Measurements from ENCODE around the gene APOB. TPM values are rescaled to one million over a fixed set of nuclear protein-coding genes. Genes with fewer than 3 reads are reported as not detected.

The APOB gene, protein sequence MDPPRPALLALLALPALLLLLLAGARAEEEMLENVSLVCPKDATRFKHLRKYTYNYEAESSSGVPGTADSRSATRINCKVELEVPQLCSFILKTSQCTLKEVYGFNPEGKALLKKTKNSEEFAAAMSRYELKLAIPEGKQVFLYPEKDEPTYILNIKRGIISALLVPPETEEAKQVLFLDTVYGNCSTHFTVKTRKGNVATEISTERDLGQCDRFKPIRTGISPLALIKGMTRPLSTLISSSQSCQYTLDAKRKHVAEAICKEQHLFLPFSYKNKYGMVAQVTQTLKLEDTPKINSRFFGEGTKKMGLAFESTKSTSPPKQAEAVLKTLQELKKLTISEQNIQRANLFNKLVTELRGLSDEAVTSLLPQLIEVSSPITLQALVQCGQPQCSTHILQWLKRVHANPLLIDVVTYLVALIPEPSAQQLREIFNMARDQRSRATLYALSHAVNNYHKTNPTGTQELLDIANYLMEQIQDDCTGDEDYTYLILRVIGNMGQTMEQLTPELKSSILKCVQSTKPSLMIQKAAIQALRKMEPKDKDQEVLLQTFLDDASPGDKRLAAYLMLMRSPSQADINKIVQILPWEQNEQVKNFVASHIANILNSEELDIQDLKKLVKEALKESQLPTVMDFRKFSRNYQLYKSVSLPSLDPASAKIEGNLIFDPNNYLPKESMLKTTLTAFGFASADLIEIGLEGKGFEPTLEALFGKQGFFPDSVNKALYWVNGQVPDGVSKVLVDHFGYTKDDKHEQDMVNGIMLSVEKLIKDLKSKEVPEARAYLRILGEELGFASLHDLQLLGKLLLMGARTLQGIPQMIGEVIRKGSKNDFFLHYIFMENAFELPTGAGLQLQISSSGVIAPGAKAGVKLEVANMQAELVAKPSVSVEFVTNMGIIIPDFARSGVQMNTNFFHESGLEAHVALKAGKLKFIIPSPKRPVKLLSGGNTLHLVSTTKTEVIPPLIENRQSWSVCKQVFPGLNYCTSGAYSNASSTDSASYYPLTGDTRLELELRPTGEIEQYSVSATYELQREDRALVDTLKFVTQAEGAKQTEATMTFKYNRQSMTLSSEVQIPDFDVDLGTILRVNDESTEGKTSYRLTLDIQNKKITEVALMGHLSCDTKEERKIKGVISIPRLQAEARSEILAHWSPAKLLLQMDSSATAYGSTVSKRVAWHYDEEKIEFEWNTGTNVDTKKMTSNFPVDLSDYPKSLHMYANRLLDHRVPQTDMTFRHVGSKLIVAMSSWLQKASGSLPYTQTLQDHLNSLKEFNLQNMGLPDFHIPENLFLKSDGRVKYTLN (N-terminal part only)
- not detected in 5 replicates for total RNA-seq (2022; extraction: Qiagen RNA extraction)

DNA sequence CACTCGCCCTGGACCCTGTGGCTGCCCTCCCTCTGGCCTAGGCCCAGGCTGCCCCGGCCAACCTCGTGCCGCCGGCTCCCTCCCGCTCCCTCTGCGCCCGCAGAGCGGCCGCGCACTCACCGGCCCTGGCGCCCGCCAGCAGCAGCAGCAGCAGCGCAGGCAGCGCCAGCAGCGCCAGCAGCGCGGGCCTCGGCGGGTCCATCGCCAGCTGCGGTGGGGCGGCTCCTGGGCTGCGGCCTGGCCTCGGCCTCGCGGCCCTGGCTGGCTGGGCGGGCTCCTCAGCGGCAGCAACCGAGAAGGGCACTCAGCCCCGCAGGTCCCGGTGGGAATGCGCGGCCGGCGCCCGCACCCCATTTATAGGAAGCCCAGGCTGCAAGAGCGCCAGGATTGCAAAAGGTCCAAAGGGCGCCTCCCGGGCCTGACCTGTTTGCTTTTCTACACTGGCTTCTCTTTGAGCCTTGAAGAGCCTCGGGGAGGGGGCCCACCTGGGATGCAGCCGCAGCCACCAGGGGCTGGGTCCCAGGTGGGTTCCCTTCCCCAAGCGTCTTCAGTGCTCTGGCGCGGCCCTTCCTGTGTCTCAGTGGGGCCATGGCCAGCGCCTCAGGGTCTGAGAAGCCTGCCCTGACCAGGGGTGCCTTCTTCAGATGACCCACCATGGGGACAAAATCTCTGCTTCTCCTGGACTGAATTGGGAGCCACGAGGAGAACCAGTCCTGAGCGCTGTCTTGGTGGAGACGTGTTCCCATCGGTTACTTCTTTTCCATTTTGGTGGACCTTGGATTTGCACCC is at the start of gene APOB:
Gene APOB (minus strand): TSS at position 330 of the 789 bp plus-strand sequence. CDS start 128 bp downstream, at position 202.

Other genes starting within 250 kb of the APOB start
- gene LDAH, start 221.0 kb downstream of the APOB start, total RNA-seq (2022; extraction: Qiagen RNA extraction) = 14.7 to 23.7 TPM (median 17.9 TPM) in 5 replicates
- not detected in 5 replicates for gene TDRD15, start 79.9 kb upstream of the APOB start, total RNA-seq (2022; extraction: Qiagen RNA extraction)

All from A549 treated with CORT108297 at 1 μM for 4 hours (cell line).